PC-3 (cell line): ENCODE data around the gene BIRC5.
"Not testable (repeated sequence)": the region's sequence is repeated elsewhere in the genome, so short reads cannot be mapped to it uniquely, and the experiment has no call there.

Source experiments
- EZH2 ChIP-seq: fragments of 300-600 bp; sonication (generic); IDR thresholded peaks from one replicate; pipeline ENCODE4 v1.6.1; 2017; ENCODE audit warnings: antibody characterized with exemption, mild to moderate bottlenecking, low read length; ENCODE audit not compliant: unreplicated experiment
- EZH2phosphoT487 ChIP-seq: fragments of 300-600 bp; sonication (generic); IDR thresholded peaks from 2 replicates; pipeline ENCODE4 v1.6.1; 2018; ENCODE audit warnings: mild to moderate bottlenecking, antibody characterized with exemption, low read length, borderline replicate concordance
- TF ChIP-seq, protein P1 (sequence below): fragments of 300-600 bp; sonication (generic); conservative IDR thresholded peaks from 2 replicates; pipeline ENCODE4 v1.5.1; 2017; ENCODE audit warnings: antibody characterized with exemption, low read depth, mild to moderate bottlenecking, low read length

DNA sequence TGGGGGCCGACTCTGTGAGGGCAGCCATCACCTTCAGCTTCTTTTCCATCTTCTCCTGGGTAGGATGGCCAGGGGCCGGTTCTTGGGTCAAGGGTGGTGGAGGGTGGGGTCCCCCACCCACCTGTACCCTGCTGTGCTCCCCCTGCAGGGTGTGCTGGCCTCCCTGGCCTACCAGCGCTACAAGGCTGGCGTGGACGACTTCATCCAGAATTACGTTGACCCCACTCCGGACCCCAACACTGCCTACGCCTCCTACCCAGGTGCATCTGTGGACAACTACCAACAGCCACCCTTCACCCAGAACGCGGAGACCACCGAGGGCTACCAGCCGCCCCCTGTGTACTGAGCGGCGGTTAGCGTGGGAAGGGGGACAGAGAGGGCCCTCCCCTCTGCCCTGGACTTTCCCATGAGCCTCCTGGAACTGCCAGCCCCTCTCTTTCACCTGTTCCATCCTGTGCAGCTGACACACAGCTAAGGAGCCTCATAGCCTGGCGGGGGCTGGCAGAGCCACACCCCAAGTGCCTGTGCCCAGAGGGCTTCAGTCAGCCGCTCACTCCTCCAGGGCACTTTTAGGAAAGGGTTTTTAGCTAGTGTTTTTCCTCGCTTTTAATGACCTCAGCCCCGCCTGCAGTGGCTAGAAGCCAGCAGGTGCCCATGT is 42.3 kb upstream of the BIRC5 start:
- TF ChIP-seq EZH2phosphoT487, EZH2: not testable (repeated sequence)
- TF ChIP-seq, protein P1, sequence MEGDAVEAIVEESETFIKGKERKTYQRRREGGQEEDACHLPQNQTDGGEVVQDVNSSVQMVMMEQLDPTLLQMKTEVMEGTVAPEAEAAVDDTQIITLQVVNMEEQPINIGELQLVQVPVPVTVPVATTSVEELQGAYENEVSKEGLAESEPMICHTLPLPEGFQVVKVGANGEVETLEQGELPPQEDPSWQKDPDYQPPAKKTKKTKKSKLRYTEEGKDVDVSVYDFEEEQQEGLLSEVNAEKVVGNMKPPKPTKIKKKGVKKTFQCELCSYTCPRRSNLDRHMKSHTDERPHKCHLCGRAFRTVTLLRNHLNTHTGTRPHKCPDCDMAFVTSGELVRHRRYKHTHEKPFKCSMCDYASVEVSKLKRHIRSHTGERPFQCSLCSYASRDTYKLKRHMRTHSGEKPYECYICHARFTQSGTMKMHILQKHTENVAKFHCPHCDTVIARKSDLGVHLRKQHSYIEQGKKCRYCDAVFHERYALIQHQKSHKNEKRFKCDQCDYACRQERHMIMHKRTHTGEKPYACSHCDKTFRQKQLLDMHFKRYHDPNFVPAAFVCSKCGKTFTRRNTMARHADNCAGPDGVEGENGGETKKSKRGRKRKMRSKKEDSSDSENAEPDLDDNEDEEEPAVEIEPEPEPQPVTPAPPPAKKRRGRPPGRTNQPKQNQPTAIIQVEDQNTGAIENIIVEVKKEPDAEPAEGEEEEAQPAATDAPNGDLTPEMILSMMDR: not testable (repeated sequence)
